Thoracic aorta (tissue), 2 donors: Measurements from ENCODE around the gene RFWD3. TPM values are rescaled to one million over a fixed set of nuclear protein-coding genes. Genes with fewer than 3 reads are reported as not detected.
"Not testable (repeated sequence)": the region's sequence is repeated elsewhere in the genome, so short reads cannot be mapped to it uniquely, and the experiment has no call there.

Experiments used
- ATAC-seq: fragments of 150-250 bp; one replicate; pipeline ENCODE4 v1.8.0; 2017; ENCODE audit warnings: low read depth; ENCODE audit not compliant: insufficient number of reproducible peaks, low FRiP score
- DNase-seq: peaks from one replicate; pipeline ENCODE4 v3.0.0-alpha.2; 2020; ENCODE audit warnings: low spot score
- H3K27ac ChIP-seq, 2 donors: fragments of 200-600 bp; sonication (generic); 1 replicate in 1 of 2; 2 replicates in 1 of 2; pipeline ENCODE4 v1.5.1; 2016; ENCODE audit warnings: mild to moderate bottlenecking in 2 of 2, moderate library complexity in 2 of 2
- H3K27me3 ChIP-seq: fragments of 200-600 bp; sonication (generic); replicated peaks from 2 replicates; pipeline ENCODE4 v1.6.0; 2016; ENCODE audit warnings: mild to moderate bottlenecking; ENCODE audit not compliant: insufficient read depth
- H3K36me3 ChIP-seq: fragments of 200-600 bp; sonication (generic); one replicate; pipeline ENCODE4 v1.5.1; 2016
- H3K4me1 ChIP-seq, 2 donors: fragments of 200-600 bp; sonication (generic); 1 replicate in 1 of 2; 2 replicates in 1 of 2; pipeline versions ENCODE4 v1.5.1 to v1.6.0; 2016; ENCODE audit warnings: low read depth in 2 of 2, mild to moderate bottlenecking in 1 of 2; ENCODE audit not compliant: control insufficient read depth in 1 of 2
- H3K4me3 ChIP-seq: fragments of 200-600 bp; sonication (generic); 2 replicates; pipeline ENCODE4 v1.5.1; 2016; ENCODE audit warnings: mild to moderate bottlenecking
- H3K9me3 ChIP-seq: fragments of 200-600 bp; sonication (generic); 2 replicates; pipeline ENCODE4 v1.5.1; 2016
- CTCF ChIP-seq: fragments of 200-600 bp; sonication (generic); IDR thresholded peaks from one replicate; pipeline ENCODE4 v1.5.1; 2019; ENCODE audit warnings: antibody characterized with exemption
- total RNA-seq, 2 donors: library from RNA; depleted of rRNA; stranded (reverse); fragments of >200 nt; gene quantifications; one replicate each; pipeline versions ENCODE4 v1.1.0 to v1.2.3, GENCODE V29; 2016

The RFWD3 gene
- total RNA-seq, 2 donors from 2014 or later = 16.7 to 28.8 TPM

DNA sequence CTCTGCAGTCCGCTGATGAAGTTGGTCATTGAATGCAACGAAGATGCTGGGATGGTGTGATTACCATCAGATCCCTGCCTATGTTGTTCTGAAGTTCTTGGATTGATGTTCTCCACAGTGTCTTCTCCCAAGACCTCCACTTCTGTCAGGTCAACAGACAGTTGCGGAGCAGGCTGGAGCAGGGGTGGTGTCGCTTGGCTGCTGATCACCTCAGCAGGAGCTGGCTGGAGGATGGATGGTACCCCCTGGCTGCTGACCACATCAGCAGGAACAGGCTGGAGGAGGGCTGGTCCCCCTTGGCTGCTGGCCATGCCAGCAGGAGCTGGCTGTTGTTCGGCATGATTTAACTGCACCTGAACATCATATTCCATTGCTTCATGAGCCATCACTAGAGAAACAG, 5.6 kb downstream of the RFWD3 start:
- Histone ChIP-seq H3K4me1 (peaks cover 8 to 14% of the 10 kb centered on the region in 2 donors), H3K36me3 (peaks cover 27% of the 10 kb centered on the region), H3K4me3 (no peak overlapping the region), H3K27me3 (no peaks in the 10 kb centered on the region), H3K27ac (no peak overlapping the region), H3K9me3 (no peaks in the 10 kb centered on the region)
- no peak for ATAC-seq
- TF ChIP-seq CTCF = no peak
- no peak for DNase-seq

- H3K27me3 ChIP-seq = no peaks in the 10 kb centered on the region
- no peak overlapping the region for H3K4me3 ChIP-seq
- ATAC-seq (no peak), DNase-seq (no peak)
- no peak for TF ChIP-seq CTCF
- H3K9me3 ChIP-seq = no peaks in the 10 kb centered on the region
- peaks cover 27% of the 10 kb centered on the region for H3K36me3 ChIP-seq
- peaks cover 2 to 7% of the 10 kb centered on the region in 2 donors for H3K4me1 ChIP-seq
- no peak overlapping the region for H3K27ac ChIP-seq
Measured at GRCh38 chr16:74660383-74660782, 6.3 kb downstream of the RFWD3 start.

DNA sequence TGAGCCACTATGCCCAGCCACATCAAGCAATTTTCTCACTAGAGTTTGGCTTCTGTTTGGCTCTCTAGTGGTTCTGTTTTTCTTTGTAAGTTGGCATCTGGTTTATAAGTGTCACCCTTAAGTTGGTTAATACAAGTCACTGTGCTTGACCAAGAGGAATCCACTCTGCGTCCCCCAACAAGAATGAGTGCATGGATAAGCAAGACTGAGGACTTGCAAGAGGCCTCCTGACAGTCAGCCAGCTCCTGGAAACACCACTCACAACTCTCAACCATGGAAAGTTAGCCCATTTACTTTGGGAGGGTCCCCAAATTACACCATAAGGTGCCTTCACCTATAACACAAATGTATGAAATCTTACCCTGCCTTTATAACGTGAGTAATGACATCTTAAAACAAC, 7.6 kb downstream of the RFWD3 start:
- no peaks in the 10 kb centered on the region for H3K4me1 ChIP-seq
- H3K27me3 ChIP-seq = no peaks in the 10 kb centered on the region
- H3K9me3 ChIP-seq = no peaks in the 10 kb centered on the region
- H3K36me3 ChIP-seq = peaks cover 28% of the 10 kb centered on the region
- ATAC-seq (no peak), DNase-seq (no peak)
- no peak for TF ChIP-seq CTCF
- no peak overlapping the region for H3K4me3 ChIP-seq
- H3K27ac ChIP-seq = no peak overlapping the region

DNA sequence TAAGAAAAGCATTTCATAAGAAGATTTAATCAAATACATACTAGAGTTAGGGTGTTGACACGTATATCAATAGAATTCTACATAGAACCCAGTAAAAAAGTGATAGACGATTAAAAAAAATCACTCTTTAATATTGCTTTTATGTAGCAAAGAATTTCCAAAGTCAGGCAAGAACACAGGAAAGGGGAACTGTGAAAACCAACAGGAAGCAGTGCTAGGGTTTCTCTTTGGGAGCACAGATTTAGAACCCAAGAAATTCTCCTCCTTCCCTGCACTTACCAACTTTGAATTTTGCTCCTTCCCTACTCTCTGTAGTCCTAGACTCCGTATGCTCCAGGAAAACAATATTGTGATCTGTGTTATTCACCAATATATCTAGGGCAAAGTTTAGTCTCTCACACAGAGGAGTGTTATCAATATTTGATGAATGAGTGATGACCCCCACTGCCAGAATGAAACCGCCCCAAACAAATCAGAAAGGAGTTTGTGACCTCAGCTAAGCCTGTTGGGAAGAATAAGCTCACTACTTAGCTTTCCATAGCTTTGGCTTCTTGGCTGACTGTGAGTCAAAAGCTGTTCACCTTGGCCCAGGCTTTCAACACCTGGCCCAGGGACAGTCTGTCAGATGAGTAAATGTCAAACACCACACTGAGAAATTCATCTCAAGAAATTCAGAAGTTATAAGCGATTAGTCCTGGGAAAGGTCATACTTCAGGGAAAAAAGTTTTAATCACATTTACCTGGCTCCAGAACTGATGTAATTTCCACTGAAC, 8.6 kb downstream of the RFWD3 start:
- no peak for ATAC-seq
- Histone ChIP-seq H3K9me3 (no peaks in the 10 kb centered on the region), H3K27me3 (no peaks in the 10 kb centered on the region), H3K4me1 (peaks cover 0 to 3% of the 10 kb centered on the region in 2 donors), H3K27ac (no peak overlapping the region), H3K36me3 (peaks cover 18% of the 10 kb centered on the region), H3K4me3 (no peak overlapping the region)
- DNase-seq = no peak
- no peak for TF ChIP-seq CTCF

DNA sequence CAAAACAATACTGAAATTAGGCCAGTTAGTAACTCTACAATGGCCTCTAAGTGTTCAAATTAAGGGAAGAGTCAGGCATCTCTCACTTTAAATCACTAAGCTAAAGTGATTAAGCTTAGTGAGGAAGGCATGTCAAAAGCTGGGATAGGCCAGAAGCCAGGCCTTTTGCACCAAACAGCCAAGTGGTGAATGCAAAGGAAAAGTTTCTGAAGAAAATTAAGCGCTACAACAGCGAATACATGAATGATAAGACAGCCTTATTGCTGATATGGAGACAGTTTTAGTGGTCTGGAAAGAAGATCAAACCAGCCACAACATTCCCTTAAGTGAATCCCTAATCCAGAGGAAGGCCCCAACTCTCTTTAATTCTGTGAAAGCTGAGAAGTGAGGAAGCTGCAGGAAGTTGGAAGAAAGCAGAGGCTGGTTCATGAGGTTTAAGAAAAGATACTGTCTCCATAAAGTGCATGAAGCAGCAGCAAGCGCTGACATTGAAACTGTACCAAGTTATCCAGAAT, 12.1 kb downstream of the RFWD3 start:
- peaks cover 11% of the 10 kb centered on the region for H3K36me3 ChIP-seq
- H3K9me3 ChIP-seq = no peaks in the 10 kb centered on the region
- no peak for TF ChIP-seq CTCF

DNA sequence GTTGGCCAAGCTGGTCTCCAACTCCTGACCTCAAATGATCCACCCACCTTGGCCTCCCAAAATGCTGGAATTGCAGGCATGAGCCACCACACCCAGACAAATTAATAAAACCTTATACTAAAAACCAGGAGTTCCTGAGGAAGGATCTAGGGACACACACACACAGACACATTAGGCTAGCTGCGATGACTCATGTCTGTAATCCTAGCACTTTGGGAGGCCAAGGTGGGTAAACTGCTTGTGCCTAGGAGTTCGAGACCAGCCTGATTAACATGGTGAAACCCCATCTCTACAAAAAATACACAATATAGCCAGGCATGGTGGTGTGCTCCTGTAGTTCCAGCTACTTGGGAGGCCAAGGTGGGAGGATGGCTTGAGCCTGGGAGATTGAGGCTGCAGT, 13.8 kb downstream of the RFWD3 start:
- DNase-seq, ATAC-seq, H3K4me1 ChIP-seq, H3K9me3 ChIP-seq, H3K27ac ChIP-seq, H3K4me3 ChIP-seq, H3K27me3 ChIP-seq: not testable (repeated sequence)
- peaks cover 11% of the 10 kb centered on the region for H3K36me3 ChIP-seq

More for the DNA sequence above, 12.1 kb downstream of the RFWD3 start:
- H3K4me1 ChIP-seq = peaks cover 0 to 8% of the 10 kb centered on the region in 2 donors
- DNase-seq = no peak
- no peak overlapping the region for H3K27ac ChIP-seq
- no peak for ATAC-seq
- H3K4me3 ChIP-seq = no peak overlapping the region
- H3K27me3 ChIP-seq = no peaks in the 10 kb centered on the region
